Measurements from ENCODE around the gene CDC42BPA. TPM values are rescaled to one million over a fixed set of nuclear protein-coding genes. Genes with fewer than 3 reads are reported as not detected.

Gene CDC42BPA
- total RNA-seq, 1 experiment from 2014 or later, result 48.6 TPM

GRCh38 chr1:226987179-226987536 is 331.1 kb downstream of the CDC42BPA start:
- intact Hi-C loops (cut with micrococcal nuclease; ENCODE audit: unreplicated experiment), result no loop called here
- Mint-ChIP-seq H3K4me1 (ENCODE audit: low read depth, unreplicated experiment) (no peaks in the 10 kb centered on the region), H3K27ac (ENCODE audit: unreplicated experiment) (no peak overlapping the region), H3K9me3 (ENCODE audit: low read depth, unreplicated experiment) (no peaks in the 10 kb centered on the region), H3K27me3 (ENCODE audit: unreplicated experiment) (no peaks in the 10 kb centered on the region), H3K4me3 (ENCODE audit: low read depth, unreplicated experiment) (no peak overlapping the region), H3K36me3 (ENCODE audit: insufficient read depth, unreplicated experiment) (peaks cover 42% of the 10 kb centered on the region)
- BruUV-seq (replicated peaks), result no TSS peak
- DNase-seq, result no peak
- CTCF ChIA-PET, result no interaction called here
- no peak for TF ChIP-seq CTCF (IDR thresholded peaks at IDR 0.05; ENCODE audit: unreplicated experiment)

DNA sequence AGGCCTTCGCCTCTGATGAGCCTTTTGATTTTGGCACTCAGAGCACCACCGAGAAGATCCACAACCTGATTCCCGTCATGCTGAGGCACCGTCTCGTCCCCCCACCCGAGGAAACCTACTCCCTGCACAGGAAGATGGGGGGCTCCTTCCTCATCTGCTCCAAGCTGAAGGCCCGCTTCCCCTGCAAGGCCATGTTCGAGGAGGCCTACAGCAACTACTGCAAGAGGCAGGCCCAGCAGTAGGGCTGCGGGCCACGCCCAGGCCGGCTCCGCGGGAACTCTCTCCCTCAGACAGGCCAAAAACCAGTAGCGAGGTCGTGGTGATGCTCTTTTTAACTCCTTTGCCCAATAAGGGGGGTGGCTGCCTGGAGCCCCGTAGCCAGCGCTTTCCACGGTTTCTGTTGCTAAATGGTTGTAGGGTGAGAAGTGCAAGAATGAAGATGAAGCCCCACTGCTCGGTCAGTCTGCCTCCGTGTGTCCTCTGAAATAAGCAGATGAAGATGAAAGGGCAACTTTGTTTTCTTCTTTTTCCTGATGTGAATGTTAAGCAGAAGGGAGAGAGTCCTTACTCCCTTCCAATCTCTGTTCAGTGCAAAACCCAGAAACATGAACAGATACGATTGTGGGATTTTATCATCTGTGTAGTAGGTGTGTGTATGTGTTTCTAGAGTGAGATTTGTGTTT is 331.7 kb downstream of the CDC42BPA start:
- CTCF ChIA-PET, result no interaction called here
- H3K9me3 Mint-ChIP-seq (ENCODE audit: low read depth, unreplicated experiment), result no peaks in the 10 kb centered on the region
- no peak overlapping the region for H3K27ac Mint-ChIP-seq (ENCODE audit: unreplicated experiment)
- no peaks in the 10 kb centered on the region for H3K4me1 Mint-ChIP-seq (ENCODE audit: low read depth, unreplicated experiment)
- BruUV-seq (replicated peaks), result no TSS peak
- intact Hi-C loops (cut with micrococcal nuclease; ENCODE audit: unreplicated experiment), result no loop called here
- no peak for DNase-seq
- H3K36me3 Mint-ChIP-seq (ENCODE audit: insufficient read depth, unreplicated experiment), result peaks cover 47% of the 10 kb centered on the region
- no peak overlapping the region for H3K4me3 Mint-ChIP-seq (ENCODE audit: low read depth, unreplicated experiment)
- TF ChIP-seq CTCF (IDR thresholded peaks at IDR 0.05; ENCODE audit: unreplicated experiment), result no peak
- H3K27me3 Mint-ChIP-seq (ENCODE audit: unreplicated experiment), result no peaks in the 10 kb centered on the region

DNA sequence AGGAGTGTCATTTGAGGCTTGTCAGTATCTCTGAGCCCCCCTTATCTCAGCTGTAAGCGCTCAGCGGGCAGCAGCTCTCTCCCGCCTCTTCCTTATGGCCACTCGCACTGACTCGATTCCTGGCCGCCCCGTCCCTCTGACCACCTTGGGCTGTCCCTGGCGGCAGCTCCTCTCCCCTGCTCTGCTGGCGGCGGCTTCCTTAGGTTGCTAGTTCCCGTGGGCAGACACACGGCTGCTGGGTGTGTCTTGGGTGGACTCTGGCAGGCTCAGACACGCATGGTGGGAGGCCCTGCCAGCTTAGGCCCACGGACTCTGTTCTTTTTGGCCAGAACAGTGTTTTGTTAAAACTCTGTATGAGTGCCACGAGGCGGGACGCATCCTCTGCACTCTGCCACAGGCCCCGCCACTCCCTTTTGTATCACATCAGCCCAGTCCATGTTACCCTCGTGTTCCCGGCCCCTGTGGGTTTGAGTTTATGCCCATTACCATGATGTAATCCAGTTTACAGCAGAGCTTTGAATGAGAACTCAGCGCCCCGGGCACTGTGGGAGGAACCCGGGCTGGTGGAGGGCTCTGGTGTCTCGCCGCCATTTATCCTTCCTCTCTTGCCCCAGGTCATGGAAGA is 332.3 kb downstream of the CDC42BPA start:
- H3K27ac Mint-ChIP-seq (ENCODE audit: unreplicated experiment), result no peak overlapping the region
- CTCF ChIA-PET, result no interaction called here
- TF ChIP-seq CTCF (IDR thresholded peaks at IDR 0.05; ENCODE audit: unreplicated experiment), result no peak
- intact Hi-C loops (cut with micrococcal nuclease; ENCODE audit: unreplicated experiment), result no loop called here
- H3K27me3 Mint-ChIP-seq (ENCODE audit: unreplicated experiment), result no peaks in the 10 kb centered on the region
- H3K4me1 Mint-ChIP-seq (ENCODE audit: low read depth, unreplicated experiment), result no peaks in the 10 kb centered on the region
- H3K36me3 Mint-ChIP-seq (ENCODE audit: insufficient read depth, unreplicated experiment), result peaks cover 48% of the 10 kb centered on the region
- H3K9me3 Mint-ChIP-seq (ENCODE audit: low read depth, unreplicated experiment), result no peaks in the 10 kb centered on the region
- no peak overlapping the region for H3K4me3 Mint-ChIP-seq (ENCODE audit: low read depth, unreplicated experiment)
- no peak for DNase-seq
- BruUV-seq (replicated peaks), result no TSS peak

- Mint-ChIP-seq H3K4me3 (ENCODE audit: low read depth, unreplicated experiment) (no peak overlapping the region), H3K4me1 (ENCODE audit: low read depth, unreplicated experiment) (no peaks in the 10 kb centered on the region), H3K27me3 (ENCODE audit: unreplicated experiment) (no peaks in the 10 kb centered on the region), H3K36me3 (ENCODE audit: insufficient read depth, unreplicated experiment) (peaks cover 48% of the 10 kb centered on the region), H3K9me3 (ENCODE audit: low read depth, unreplicated experiment) (no peaks in the 10 kb centered on the region), H3K27ac (ENCODE audit: unreplicated experiment) (no peak overlapping the region)
- DNase-seq, result no peak
- CTCF ChIA-PET, result no interaction called here
- no peak for TF ChIP-seq CTCF (IDR thresholded peaks at IDR 0.05; ENCODE audit: unreplicated experiment)
- intact Hi-C loops (cut with micrococcal nuclease; ENCODE audit: unreplicated experiment), result no loop called here
- no TSS peak for BruUV-seq (replicated peaks)
Measured at GRCh38 chr1:226985239-226985838, 333.0 kb downstream of the CDC42BPA start.

All from Calu3 (cell line).